GM12891 (cell line): ENCODE measurements around the gene SMAD4.

Source experiments
- DNase-seq: peaks from one replicate; pipeline ENCODE4 v3.0.0; 2011; ENCODE audit warnings: low spot score; ENCODE audit not compliant: insufficient read length
- FAIRE-seq: peaks from 2 replicates; lab custom pipeline; 2011; peaks lifted over from hg19 to GRCh38; lab: Jason Lieb, UNC
- PAX5 ChIP-seq: IDR thresholded peaks from 2 replicates; pipeline ENCODE4 v1.6.1; 2011; ENCODE audit warnings: low read length, moderate library complexity, mild to moderate bottlenecking; ENCODE audit not compliant: insufficient read depth, severe bottlenecking
- POLR2A ChIP-seq: IDR thresholded peaks from 2 replicates; pipeline ENCODE4 v1.6.1; 2011; ENCODE audit warnings: low read depth, low read length, control low read depth
- POLR2AphosphoS5 ChIP-seq: IDR thresholded peaks from 2 replicates; pipeline ENCODE4 v1.6.1; 2011; ENCODE audit warnings: low read depth, low read length, control low read depth
- POU2F2 ChIP-seq: IDR thresholded peaks from 2 replicates; pipeline ENCODE4 v1.6.1; 2011; ENCODE audit warnings: low read depth, mild to moderate bottlenecking, control low read depth, low read length, moderate library complexity
- SPI1 ChIP-seq: IDR thresholded peaks from 2 replicates; pipeline ENCODE4 v1.6.1; 2011; ENCODE audit warnings: low read depth, low read length, control low read depth
- TAF1 ChIP-seq: IDR thresholded peaks from 2 replicates; pipeline ENCODE4 v1.6.1; 2011; ENCODE audit warnings: low read depth, low read length, control low read depth

Gene SMAD4

GRCh38 chr18:51020536-51020935 lies 9.5 kb upstream of the SMAD4 start:
- no peak for TF ChIP-seq PAX5
- TF ChIP-seq TAF1, result no peak
- no peak for TF ChIP-seq SPI1
- TF ChIP-seq POLR2A, result no peak
- TF ChIP-seq POU2F2, result no peak
- no peak for TF ChIP-seq POLR2AphosphoS5
- FAIRE-seq (no peak), DNase-seq (no peak)

GRCh38 chr18:51021226-51021965 lies 8.6 kb upstream of the SMAD4 start:
- FAIRE-seq, result no peak
- TF ChIP-seq SPI1 (no peak), POU2F2 (no peak), TAF1 (no peak), POLR2AphosphoS5 (no peak), POLR2A (no peak), PAX5 (no peak)
- DNase-seq, result no peak

DNA sequence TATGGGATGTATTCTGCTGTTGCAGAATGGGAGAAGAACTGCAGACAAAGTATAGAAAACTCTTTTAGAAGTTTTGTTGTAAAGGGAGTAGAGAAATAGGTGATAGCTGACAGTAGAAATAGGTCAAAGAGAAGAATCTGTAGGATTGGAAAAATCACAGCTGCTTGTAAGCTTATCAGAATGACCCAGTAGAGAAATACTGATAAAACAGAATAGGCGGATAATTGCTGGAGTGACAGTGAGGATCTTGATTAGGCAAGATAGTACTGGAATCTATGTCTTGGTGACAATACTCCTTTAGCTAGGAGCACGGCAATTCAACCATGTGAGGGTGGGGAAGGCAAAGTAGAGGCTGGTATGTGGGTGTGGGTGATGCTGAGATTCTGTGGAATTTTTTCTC lies 4.5 kb upstream of the SMAD4 start:
- DNase-seq (no peak), FAIRE-seq (no peak)
- TF ChIP-seq POLR2A (no peak), TAF1 (no peak), SPI1 (no peak), PAX5 (no peak), POU2F2 (no peak), POLR2AphosphoS5 (no peak)

GRCh38 chr18:51028201-51028805 lies 1.7 kb upstream of the SMAD4 start:
- no peak for DNase-seq
- FAIRE-seq, result peak; percentile 83
- no peak for TF ChIP-seq TAF1
- TF ChIP-seq PAX5, result no peak
- no peak for TF ChIP-seq POLR2AphosphoS5
- no peak for TF ChIP-seq POU2F2
- TF ChIP-seq POLR2A, result no peak
- TF ChIP-seq SPI1, result no peak

DNA sequence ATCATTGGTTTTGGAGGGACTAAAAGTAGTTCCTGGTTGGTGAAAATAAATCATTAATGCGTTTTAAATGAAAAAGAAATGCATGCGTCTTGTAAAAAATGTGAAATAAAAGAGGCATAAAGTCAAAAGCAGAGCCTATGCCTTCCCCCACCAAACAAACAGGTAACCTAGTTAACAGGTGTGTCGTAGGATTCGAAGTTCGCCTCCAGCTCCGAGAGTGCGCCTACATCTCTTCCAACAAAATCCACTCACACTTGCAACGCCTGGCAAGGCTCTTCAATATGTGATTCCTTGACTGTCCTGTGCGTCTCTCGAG lies 677 bp upstream of the SMAD4 start:
- DNase-seq (no peak), FAIRE-seq (peak; percentile 59)
- no peak for TF ChIP-seq POLR2AphosphoS5
- no peak for TF ChIP-seq TAF1
- no peak for TF ChIP-seq SPI1
- TF ChIP-seq POLR2A, result no peak
- no peak for TF ChIP-seq PAX5

DNA sequence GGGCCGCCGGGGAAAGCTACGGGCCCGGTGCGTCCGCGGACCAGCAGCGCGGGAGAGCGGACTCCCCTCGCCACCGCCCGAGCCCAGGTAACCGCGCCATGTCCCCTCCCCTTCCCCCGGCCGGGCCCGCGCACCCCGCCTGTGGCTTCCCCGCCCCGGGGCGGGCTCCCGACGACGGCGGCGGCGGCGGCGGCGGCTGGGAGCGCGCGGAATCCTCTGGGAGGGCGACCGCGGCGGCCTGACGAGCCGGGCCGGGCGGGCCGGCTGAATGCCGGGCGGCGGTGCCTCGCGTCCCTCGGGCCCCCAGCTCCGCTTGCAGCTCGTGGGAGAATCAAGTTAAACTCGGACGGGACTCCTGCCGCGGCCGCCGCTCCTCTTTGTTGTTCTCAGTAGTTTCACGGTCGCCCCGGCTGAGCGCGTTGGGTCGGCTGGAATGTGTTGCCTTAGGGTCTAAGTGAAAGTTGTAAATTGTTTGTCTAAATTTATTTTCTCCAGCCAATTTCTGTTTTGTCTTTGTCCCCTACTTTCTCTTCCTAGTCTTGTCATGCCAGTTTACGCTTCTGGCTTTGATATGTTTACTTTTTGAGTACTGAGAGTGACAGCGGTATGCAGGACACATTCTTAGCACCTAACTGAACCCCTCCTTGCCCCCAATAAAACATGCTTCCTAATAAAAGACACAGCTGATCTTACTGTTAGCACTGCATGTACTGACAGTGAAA lies 685 bp downstream of the SMAD4 start:
- DNase-seq, result peak; percentile 53
- TF ChIP-seq POLR2AphosphoS5 (no peak), TAF1 (no peak), POLR2A (no peak), POU2F2 (no peak), PAX5 (no peak), SPI1 (no peak)
- FAIRE-seq, result peak; percentile 40

DNA sequence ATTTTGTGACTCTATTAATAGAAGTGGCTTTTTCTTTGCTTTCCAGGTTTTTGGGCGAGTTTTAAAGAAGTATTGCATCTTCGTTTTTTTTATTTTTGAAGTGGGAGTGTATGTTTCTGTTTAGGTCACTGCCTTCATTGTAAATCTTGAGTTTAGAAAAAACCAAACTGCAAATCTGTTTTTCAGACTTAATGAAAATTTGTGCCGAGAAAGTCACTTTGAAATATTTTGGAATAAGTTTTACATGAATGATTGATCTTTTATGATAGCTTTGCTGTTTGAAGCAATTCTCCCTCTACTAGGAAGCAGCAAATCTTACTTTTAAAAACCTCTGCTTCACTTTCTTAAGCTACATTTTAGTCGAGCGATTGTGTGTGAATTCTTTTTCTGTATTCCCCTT lies 2.2 kb downstream of the SMAD4 start:
- FAIRE-seq (no peak), DNase-seq (no peak)
- TF ChIP-seq TAF1 (no peak), POU2F2 (no peak)

DNA sequence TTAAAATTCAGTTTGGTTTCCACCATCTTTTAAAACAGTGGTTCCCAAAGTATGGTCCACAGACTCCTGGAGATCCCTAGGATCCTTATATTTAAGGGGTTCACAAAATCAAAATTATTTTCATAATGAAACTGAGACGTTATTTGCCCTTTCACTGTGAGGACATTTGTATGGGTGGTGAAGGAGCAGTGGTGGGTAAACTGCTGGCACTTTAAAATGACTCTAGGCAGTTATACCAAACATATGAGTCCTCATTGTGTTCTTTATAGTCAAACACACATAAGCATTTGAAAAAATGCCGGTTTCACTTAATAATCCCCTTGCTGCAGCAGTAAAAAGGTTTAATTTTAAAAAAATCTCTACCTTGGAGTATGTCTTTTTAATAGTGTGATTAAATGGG lies 7.2 kb downstream of the SMAD4 start:
- TF ChIP-seq PAX5, result no peak
- TF ChIP-seq SPI1, result no peak
- no peak for TF ChIP-seq POLR2AphosphoS5
- TF ChIP-seq POLR2A, result no peak
- no peak for FAIRE-seq
- no peak for DNase-seq

DNA sequence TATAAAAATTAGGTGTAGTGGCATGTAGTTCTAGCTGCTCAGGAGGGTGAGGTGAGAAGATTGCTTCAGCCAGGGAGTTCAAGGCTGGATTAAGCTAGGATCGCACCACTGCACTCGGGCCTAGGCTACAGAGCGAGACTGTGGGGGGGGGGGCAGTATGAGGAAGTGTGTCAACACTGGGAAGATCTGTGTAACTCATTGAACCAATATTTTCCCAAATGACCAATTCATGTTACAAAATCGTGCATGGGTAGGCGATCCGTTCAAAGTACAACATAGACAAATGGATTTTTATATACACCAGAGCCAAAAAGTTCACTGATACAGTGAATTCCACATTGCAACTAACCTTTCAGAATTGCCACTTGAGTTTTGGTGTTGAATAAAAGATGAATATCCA lies 8.1 kb downstream of the SMAD4 start:
- TF ChIP-seq SPI1 (peak; percentile 44), PAX5 (no peak)
- FAIRE-seq (no peak), DNase-seq (no peak)

GRCh38 chr18:51039138-51040112 lies 9.4 kb downstream of the SMAD4 start:
- TF ChIP-seq SPI1 (no peak), POU2F2 (no peak), TAF1 (no peak), POLR2A (no peak), PAX5 (no peak), POLR2AphosphoS5 (no peak)
- FAIRE-seq, result no peak
- DNase-seq, result no peak
